Testis (tissue), 3 donors: Measurements from ENCODE around the gene LYAR. TPM values are rescaled to one million over a fixed set of nuclear protein-coding genes. Genes with fewer than 3 reads are reported as not detected.

ENCODE experiments used
- DNase-seq: peaks from one replicate; pipeline ENCODE4 v3.0.0-alpha.2; 2019
- H3K27ac ChIP-seq, 2 donors: fragments of 200-600 bp; sonication (generic); one replicate each; pipeline ENCODE4 v1.5.1; 2019
- H3K27me3 ChIP-seq: fragments of 200-600 bp; sonication (generic); one replicate; pipeline ENCODE4 v1.5.1; 2019
- H3K36me3 ChIP-seq: fragments of 200-600 bp; sonication (generic); one replicate; pipeline ENCODE4 v1.5.1; 2017; ENCODE audit warnings: low read depth; ENCODE audit errors: missing control alignments
- H3K4me1 ChIP-seq: fragments of 200-600 bp; sonication (generic); one replicate; pipeline ENCODE4 v1.5.1; 2019
- H3K4me3 ChIP-seq, 2 donors: fragments of 200-600 bp; sonication (generic); one replicate each; pipeline ENCODE4 v1.5.1; 2017 to 2019
- H3K9me3 ChIP-seq: fragments of 200-600 bp; sonication (generic); one replicate; pipeline ENCODE4 v1.5.1; 2017
- POLR2A ChIP-seq: fragments of 450-650 bp; IDR thresholded peaks from one replicate; pipeline ENCODE4 v1.6.1; 2017; ENCODE audit warnings: antibody characterized with exemption, mild to moderate bottlenecking, moderate library complexity
- WGBS, 2 donors: methylation state at CpG; one replicate each; pipeline ENCODE4 v1.1.5; 2018; 5-methylcytosine and 5-hydroxymethylcytosine counted together
- intact Hi-C: fragments of 100-400 bp; cut with DNase I; formaldehyde crosslinking; loops from one replicate; pipeline ENCODE4 v1.15.1; 2023; ENCODE audit warnings: low total_unique reads
- polyA plus RNA-seq: library from polyadenylated mRNA; stranded (reverse); fragments of 350-450 nt; fragmentation: Illumina TruSeq; extraction: RNeasy Lipid Tissue Mini Kit (QIAGEN cat#74804); gene quantifications from one replicate; pipeline ENCODE4 v1.2.3, GENCODE V29; 2014; ENCODE audit warnings: low read depth, low replicate concordance; ENCODE audit not compliant: insufficient read depth
- total RNA-seq, 2 donors: library from RNA; depleted of rRNA; stranded (reverse); fragments of >200 nt; gene quantifications; one replicate each; pipeline ENCODE4 v1.2.3, GENCODE V29; 2016
- TF ChIP-seq, protein P1 (sequence below), 3 experiments: fragments of 450-650 bp in 2 of 3; fragments of 200-600 bp in 1 of 3; sonication (generic) in 1 of 3; IDR thresholded peaks; one replicate each; pipeline ENCODE4 v1.5.1; 2016 to 2019; ENCODE audit warnings: antibody characterized with exemption in 3 of 3, mild to moderate bottlenecking in 2 of 3, moderate library complexity in 1 of 3

Gene LYAR
- total and polyA plus RNA-seq, 3 donors from 2014 or later = 53.8 to 132 (median 63.2) TPM

DNA sequence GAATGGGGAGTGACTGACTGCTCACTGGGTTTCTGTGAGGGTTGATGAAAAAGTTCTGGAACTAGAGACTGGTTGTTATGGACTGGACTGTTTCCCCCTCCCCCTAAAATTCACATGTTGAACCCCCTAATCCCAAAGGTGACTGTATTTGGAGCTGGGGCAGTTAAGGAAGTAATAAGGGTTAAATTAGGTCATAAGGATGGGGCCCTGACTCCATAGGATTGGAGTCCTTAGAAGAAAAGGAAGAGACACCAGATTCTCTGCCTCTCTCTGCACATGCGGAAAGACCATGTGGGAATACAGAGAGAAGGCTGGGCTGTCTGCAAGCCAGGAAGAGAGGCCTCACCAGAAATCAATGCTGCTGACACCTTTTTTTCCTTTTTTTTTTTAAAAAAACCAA, 38.3 kb upstream of the LYAR start:
- H3K27me3 ChIP-seq = no peaks in the 10 kb centered on the region
- no peak for TF ChIP-seq POLR2A
- TF ChIP-seq, protein P1, sequence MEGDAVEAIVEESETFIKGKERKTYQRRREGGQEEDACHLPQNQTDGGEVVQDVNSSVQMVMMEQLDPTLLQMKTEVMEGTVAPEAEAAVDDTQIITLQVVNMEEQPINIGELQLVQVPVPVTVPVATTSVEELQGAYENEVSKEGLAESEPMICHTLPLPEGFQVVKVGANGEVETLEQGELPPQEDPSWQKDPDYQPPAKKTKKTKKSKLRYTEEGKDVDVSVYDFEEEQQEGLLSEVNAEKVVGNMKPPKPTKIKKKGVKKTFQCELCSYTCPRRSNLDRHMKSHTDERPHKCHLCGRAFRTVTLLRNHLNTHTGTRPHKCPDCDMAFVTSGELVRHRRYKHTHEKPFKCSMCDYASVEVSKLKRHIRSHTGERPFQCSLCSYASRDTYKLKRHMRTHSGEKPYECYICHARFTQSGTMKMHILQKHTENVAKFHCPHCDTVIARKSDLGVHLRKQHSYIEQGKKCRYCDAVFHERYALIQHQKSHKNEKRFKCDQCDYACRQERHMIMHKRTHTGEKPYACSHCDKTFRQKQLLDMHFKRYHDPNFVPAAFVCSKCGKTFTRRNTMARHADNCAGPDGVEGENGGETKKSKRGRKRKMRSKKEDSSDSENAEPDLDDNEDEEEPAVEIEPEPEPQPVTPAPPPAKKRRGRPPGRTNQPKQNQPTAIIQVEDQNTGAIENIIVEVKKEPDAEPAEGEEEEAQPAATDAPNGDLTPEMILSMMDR (IDR thresholded peaks at IDR 0.05) = no peak
- H3K4me3 ChIP-seq = no peak overlapping the region
- H3K36me3 ChIP-seq = no peaks in the 10 kb centered on the region
- intact Hi-C loops = no loop called here
- DNase-seq = no peak
- 85 to 88% methylated on average over 1 of the region's 1 CpG for WGBS, 2 donors
- peaks cover 30% of the 10 kb centered on the region for H3K4me1 ChIP-seq
- no peaks in the 10 kb centered on the region for H3K9me3 ChIP-seq
- H3K27ac ChIP-seq = no peak overlapping the region

DNA sequence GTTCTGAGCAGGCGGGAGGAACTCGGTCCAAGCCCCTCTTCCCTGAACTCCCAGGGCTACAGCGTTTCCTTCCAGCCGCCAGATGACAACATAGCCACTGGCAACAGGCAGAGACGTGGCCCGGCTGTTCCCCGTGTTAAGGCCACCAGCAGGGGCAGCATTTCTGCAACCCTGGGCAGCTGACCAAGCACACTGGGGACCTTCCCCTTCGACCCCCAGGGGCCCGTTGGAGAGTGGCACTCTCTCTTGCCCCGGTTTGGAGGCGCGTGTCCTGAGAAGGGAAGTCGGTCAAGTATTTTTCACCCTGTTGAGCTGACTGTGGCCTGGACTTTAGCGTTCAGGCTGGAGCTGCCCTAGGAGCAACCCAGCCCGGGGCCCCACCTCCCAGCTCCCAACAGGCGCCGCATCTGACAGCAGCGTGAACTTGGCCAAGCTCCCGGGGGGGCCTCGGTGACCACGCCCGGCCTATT, 37.7 kb upstream of the LYAR start:
- Histone ChIP-seq H3K36me3 (no peaks in the 10 kb centered on the region), H3K4me3 (no peak overlapping the region), H3K9me3 (no peaks in the 10 kb centered on the region), H3K4me1 (peaks cover 30% of the 10 kb centered on the region), H3K27me3 (no peaks in the 10 kb centered on the region), H3K27ac (no peak overlapping the region)
- peak; percentile 37 for DNase-seq
- no peak for TF ChIP-seq POLR2A
- TF ChIP-seq, protein P1 (IDR thresholded peaks at IDR 0.05) = peak in 1 of 3 experiments; percentile 33
- 20 to 39% methylated on average over 19 to 20 of the region's 22 CpGs for WGBS, 2 donors
- intact Hi-C loops = no loop called here

DNA sequence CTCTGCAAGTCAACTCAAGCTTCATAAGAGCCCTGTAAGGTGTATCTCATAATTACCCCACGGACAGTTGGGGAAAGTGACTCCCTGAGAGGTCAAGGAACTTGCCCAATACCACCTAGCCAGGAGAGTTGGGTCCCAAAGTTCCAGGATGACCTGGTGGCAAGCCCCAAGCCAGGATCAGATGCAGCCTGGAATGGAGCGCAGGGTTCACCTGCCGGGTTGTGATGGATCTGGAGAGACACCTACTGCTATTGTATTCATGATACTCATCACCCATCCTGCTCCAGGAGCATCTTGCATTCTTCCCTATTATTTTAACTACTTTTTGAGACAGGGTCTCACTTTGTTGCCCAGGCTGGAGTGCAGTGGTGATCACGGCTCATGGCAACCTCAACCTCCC, 36.2 kb upstream of the LYAR start:
- TF ChIP-seq, protein P1 (IDR thresholded peaks at IDR 0.05) = no peak
- TF ChIP-seq POLR2A = no peak
- 93 to 100% methylated on average over 4 of the region's 4 CpGs for WGBS, 2 donors
- DNase-seq = peak; percentile 4
- Histone ChIP-seq H3K9me3 (no peaks in the 10 kb centered on the region), H3K4me1 (peaks cover 36% of the 10 kb centered on the region), H3K36me3 (no peaks in the 10 kb centered on the region), H3K27ac (no peak overlapping the region), H3K27me3 (no peaks in the 10 kb centered on the region), H3K4me3 (no peak overlapping the region)
- intact Hi-C loops = no loop called here

DNA sequence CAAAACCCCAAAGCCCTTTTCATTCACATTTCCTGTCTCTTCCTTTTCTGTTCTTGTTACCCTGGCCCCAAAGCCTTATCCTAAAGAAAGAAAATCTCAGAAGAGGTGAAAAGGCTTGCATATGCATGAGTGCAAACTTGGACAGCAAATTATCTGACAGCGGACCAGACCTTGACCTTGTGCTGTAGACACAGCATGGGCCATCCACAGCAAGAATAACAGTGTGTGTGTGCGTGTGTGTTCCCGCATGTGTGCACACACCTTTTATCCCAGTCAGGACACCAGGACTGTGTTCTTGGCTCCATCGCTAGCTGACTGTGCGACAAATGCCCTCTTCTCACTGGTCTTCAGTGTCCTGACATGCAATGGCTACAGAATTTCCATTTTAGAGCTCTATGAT, 35.4 kb upstream of the LYAR start:
- Histone ChIP-seq H3K4me3 (no peak overlapping the region), H3K27me3 (no peaks in the 10 kb centered on the region), H3K4me1 (peaks cover 36% of the 10 kb centered on the region), H3K9me3 (no peaks in the 10 kb centered on the region), H3K27ac (no peak overlapping the region), H3K36me3 (no peaks in the 10 kb centered on the region)
- intact Hi-C loops = no loop called here
- no peak for DNase-seq
- TF ChIP-seq POLR2A = no peak
- TF ChIP-seq, protein P1 (IDR thresholded peaks at IDR 0.05) = no peak
- WGBS, 2 donors = 79 to 81% methylated on average over 5 of the region's 5 CpGs
